Esophagus muscularis mucosa (tissue), 4 donors: ENCODE results near the gene NUDT3. TPM values are rescaled to one million over a fixed set of nuclear protein-coding genes. Genes with fewer than 3 reads are reported as not detected.
"Not testable (repeated sequence)": the region's sequence is repeated elsewhere in the genome, so short reads cannot be mapped to it uniquely, and the experiment has no call there.

Experiments
- DNase-seq: peaks from one replicate; pipeline ENCODE4 v3.0.0-alpha.2; 2017; ENCODE audit errors: extremely low spot score
- H3K27ac ChIP-seq, 4 donors: fragments of 200-600 bp; sonication (generic); replicated peaks in 1 of 4; 1 replicate in 3 of 4; 2 replicates in 1 of 4; pipeline ENCODE4 v1.5.1; 2016 to 2019; ENCODE audit warnings: mild to moderate bottlenecking in 1 of 4
- H3K27me3 ChIP-seq, 4 donors: fragments of 200-600 bp; sonication (generic); one replicate each; pipeline versions ENCODE4 v1.5.1 to v1.6.0; 2016 to 2019
- H3K36me3 ChIP-seq, 4 donors: fragments of 200-600 bp; sonication (generic); one replicate each; pipeline ENCODE4 v1.5.1; 2016 to 2019
- H3K4me1 ChIP-seq, 4 donors: fragments of 200-600 bp; sonication (generic); one replicate each; pipeline ENCODE4 v1.5.1; 2016 to 2019
- H3K4me3 ChIP-seq, 4 donors: fragments of 200-600 bp; sonication (generic); 1 replicate in 2 of 4; 2 replicates in 2 of 4; pipeline ENCODE4 v1.5.1; 2016 to 2019; ENCODE audit warnings: mild to moderate bottlenecking in 4 of 4, moderate library complexity in 1 of 4
- H3K9me3 ChIP-seq, 4 donors: fragments of 200-600 bp; sonication (generic); 1 replicate in 3 of 4; 2 replicates in 1 of 4; pipeline ENCODE4 v1.5.1; 2016 to 2019
- CTCF ChIP-seq, 3 experiments: fragments of 200-600 bp in 2 of 3; fragments of 450-650 bp in 1 of 3; sonication (generic) in 2 of 3; IDR thresholded peaks; one replicate each; pipeline ENCODE4 v1.5.1; 2017 to 2019; ENCODE audit warnings: antibody characterized with exemption in 3 of 3, mild to moderate bottlenecking in 2 of 3, moderate library complexity in 1 of 3
- EP300 ChIP-seq: sonication (generic); formaldehyde crosslinking; IDR thresholded peaks from one replicate; pipeline ENCODE4 v1.6.1; 2017; ENCODE audit warnings: antibody characterized with exemption
- POLR2A ChIP-seq: fragments of 450-650 bp; IDR thresholded peaks from one replicate; pipeline ENCODE4 v1.6.1; 2017; ENCODE audit warnings: antibody characterized with exemption, moderate library complexity, mild to moderate bottlenecking, low read depth
- POLR2AphosphoS5 ChIP-seq, 2 donors: sonication (generic); formaldehyde crosslinking; IDR thresholded peaks; one replicate each; pipeline ENCODE4 v1.6.1; 2017; ENCODE audit warnings: antibody characterized with exemption in 2 of 2
- WGBS: methylation state at CpG from one replicate; pipeline ENCODE4 v1.1.5; 2018; 5-methylcytosine and 5-hydroxymethylcytosine counted together
- intact Hi-C: fragments of 100-400 bp; cut with DNase I; formaldehyde crosslinking; loops from one replicate; pipeline ENCODE4 v1.15.1; 2023
- total RNA-seq, 4 donors: library from RNA; depleted of rRNA; stranded (reverse); fragments of >200 nt; gene quantifications; one replicate each; pipeline versions ENCODE4 v1.1.0 to v1.2.1, GENCODE V29; 2016

The NUDT3 gene
- total RNA-seq, 4 donors from 2014 or later: 37.1 to 57.2 (median 47.4) TPM

GRCh38 chr6:34324738-34325444 lies 67.6 kb downstream of the NUDT3 start:
- Histone ChIP-seq H3K4me3 (no peak overlapping the region), H3K27me3 (no peaks in the 10 kb centered on the region), H3K36me3 (peaks cover 0 to 12% (median 0%) of the 10 kb centered on the region in 4 donors), H3K4me1 (peaks cover 0 to 16% (median 10%) of the 10 kb centered on the region in 4 donors), H3K9me3 (no peaks in the 10 kb centered on the region), H3K27ac (peak overlapping the region in 3 of 4 donors; percentile 4 to 31 (median 12))
- intact Hi-C loops: no loop called here
- WGBS: 59% methylated on average over 8 of the region's 8 CpGs
- peak; percentile 86 for DNase-seq
- TF ChIP-seq CTCF (IDR thresholded peaks at IDR 0.05): no peak
- TF ChIP-seq POLR2AphosphoS5 (IDR thresholded peaks at IDR 0.05): peak in 1 of 2 donors; percentile 41

DNA sequence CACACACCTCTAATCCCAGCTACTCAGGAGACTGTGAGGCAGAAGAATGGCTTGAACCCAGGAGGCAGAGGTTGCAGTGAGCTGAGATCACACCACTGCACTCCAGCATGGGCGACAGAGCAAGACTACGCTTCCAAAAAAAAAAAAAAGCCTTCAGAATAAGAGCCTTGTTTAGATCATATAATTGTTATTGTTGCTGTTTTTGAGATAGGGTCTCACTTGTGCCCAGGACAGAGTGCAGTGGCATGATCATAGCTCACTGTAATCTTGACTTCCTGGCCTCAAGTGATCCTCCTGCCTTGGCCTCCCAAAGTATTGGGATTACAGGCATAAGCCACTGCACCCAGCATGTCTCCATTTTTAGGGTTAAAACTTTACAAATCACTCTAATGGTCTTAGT lies 68.2 kb downstream of the NUDT3 start:
- 85% methylated on average over 2 of the region's 2 CpGs for WGBS

GRCh38 chr6:34323300-34323699 lies 69.2 kb downstream of the NUDT3 start:
- Histone ChIP-seq H3K27ac (no peak overlapping the region), H3K4me1 (peaks cover 15 to 30% (median 22%) of the 10 kb centered on the region in 4 donors), H3K36me3 (peaks cover 0 to 8% (median 0%) of the 10 kb centered on the region in 4 donors), H3K9me3 (no peaks in the 10 kb centered on the region), H3K27me3 (no peaks in the 10 kb centered on the region), H3K4me3 (no peak overlapping the region)
- no peak for TF ChIP-seq CTCF (IDR thresholded peaks at IDR 0.05)
- intact Hi-C loops: no loop called here
- peak; percentile 19 for DNase-seq
- 96% methylated on average over 6 of the region's 6 CpGs for WGBS

More for the DNA sequence above, 68.2 kb downstream of the NUDT3 start:
- Histone ChIP-seq H3K27ac (peak overlapping the region in 3 of 4 donors; percentile 4 to 31 (median 12)), H3K4me1 (peaks cover 5 to 23% (median 13%) of the 10 kb centered on the region in 4 donors)
- DNase-seq, H3K36me3 ChIP-seq, H3K9me3 ChIP-seq, intact Hi-C loops, H3K4me3 ChIP-seq, H3K27me3 ChIP-seq: not testable (repeated sequence)

GRCh38 chr6:34322732-34323131 lies 69.7 kb downstream of the NUDT3 start:
- H3K27ac ChIP-seq: no peak overlapping the region
- H3K9me3 ChIP-seq: no peaks in the 10 kb centered on the region
- intact Hi-C loops: no loop called here
- 92% methylated on average over 1 of the region's 1 CpG for WGBS
- TF ChIP-seq POLR2A (no peak), CTCF (IDR thresholded peaks at IDR 0.05) (no peak), POLR2AphosphoS5 (IDR thresholded peaks at IDR 0.05) (no peak), EP300 (no peak)
- peaks cover 0 to 6% (median 0%) of the 10 kb centered on the region in 4 donors for H3K36me3 ChIP-seq
- no peaks in the 10 kb centered on the region for H3K27me3 ChIP-seq
- no peak for DNase-seq
- peaks cover 20 to 36% (median 27%) of the 10 kb centered on the region in 4 donors for H3K4me1 ChIP-seq
- no peak overlapping the region for H3K4me3 ChIP-seq

DNA sequence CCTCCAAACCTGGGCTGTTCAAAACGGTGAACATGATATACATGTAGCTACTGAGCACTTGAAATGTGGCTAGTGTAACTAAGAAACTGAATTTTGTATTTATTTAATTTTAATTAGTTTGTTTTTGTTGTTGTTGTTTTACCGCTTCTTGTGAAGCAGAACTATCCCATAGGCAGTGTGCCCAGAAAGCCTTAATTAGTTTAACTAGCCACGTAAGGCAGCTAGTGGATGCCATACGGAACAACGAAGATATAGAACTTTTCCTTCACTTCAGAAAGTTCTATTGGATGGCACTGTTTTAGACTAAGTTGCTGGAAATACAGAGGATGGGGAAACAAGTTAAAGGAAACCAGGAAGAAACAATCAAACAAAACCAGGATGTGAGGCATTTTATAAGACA lies 70.6 kb downstream of the NUDT3 start:
- Histone ChIP-seq H3K4me1 (peaks cover 29 to 45% (median 36%) of the 10 kb centered on the region in 4 donors), H3K27ac (no peak overlapping the region), H3K4me3 (no peak overlapping the region), H3K9me3 (no peaks in the 10 kb centered on the region), H3K36me3 (peaks cover 0 to 3% (median 0%) of the 10 kb centered on the region in 4 donors), H3K27me3 (no peaks in the 10 kb centered on the region)
- TF ChIP-seq EP300 (no peak), POLR2A (no peak), POLR2AphosphoS5 (IDR thresholded peaks at IDR 0.05) (no peak), CTCF (IDR thresholded peaks at IDR 0.05) (no peak)
- DNase-seq: no peak
- intact Hi-C loops: no loop called here
- 87% methylated on average over 5 of the region's 5 CpGs for WGBS
